HEK293 (cell line): ENCODE results near the gene STUM.

Experiments used
- GFI1B ChIP-seq: fragments of 450-650 bp; formaldehyde crosslinking; IDR thresholded peaks from 2 replicates; pipeline ENCODE4 v1.5.1; 2016; ENCODE audit warnings: missing biosample characterization, missing genetic modification characterization
- ZBTB1 ChIP-seq: fragments of 450-650 bp; formaldehyde crosslinking; IDR thresholded peaks from 2 replicates; pipeline ENCODE4 v1.5.1; 2016; ENCODE audit warnings: missing biosample characterization, missing genetic modification characterization
- ZNF184 ChIP-seq: fragments of 450-650 bp; IDR thresholded peaks from 2 replicates; pipeline ENCODE4 v1.5.1; 2018; ENCODE audit warnings: missing biosample characterization, mild to moderate bottlenecking, missing genetic modification characterization
- ZNF324 ChIP-seq: fragments of 450-650 bp; formaldehyde crosslinking; IDR thresholded peaks from 2 replicates; pipeline ENCODE4 v1.5.1; 2016; ENCODE audit warnings: missing biosample characterization, missing genetic modification characterization
- ZNF510 ChIP-seq: fragments of 450-650 bp; formaldehyde crosslinking; IDR thresholded peaks from 2 replicates; pipeline ENCODE4 v1.5.1; 2018; ENCODE audit warnings: mild to moderate bottlenecking, missing genetic modification characterization, missing biosample characterization; ENCODE audit not compliant: insufficient replicate concordance
- ZNF558 ChIP-seq: fragments of 450-650 bp; formaldehyde crosslinking; IDR thresholded peaks from 2 replicates; pipeline ENCODE4 v1.5.1; 2016; ENCODE audit warnings: missing biosample characterization, missing genetic modification characterization
- ZNF768 ChIP-seq: fragments of 450-650 bp; formaldehyde crosslinking; IDR thresholded peaks from 2 replicates; pipeline ENCODE4 v1.5.1; 2018; ENCODE audit warnings: missing biosample characterization, mild to moderate bottlenecking, missing genetic modification characterization
- ZNF777 ChIP-seq: fragments of 450-650 bp; formaldehyde crosslinking; IDR thresholded peaks from 2 replicates; pipeline ENCODE4 v1.5.1; 2017; ENCODE audit warnings: missing biosample characterization, missing genetic modification characterization, borderline replicate concordance
- TF ChIP-seq, protein P1 (sequence below): fragments of 450-650 bp; formaldehyde crosslinking; IDR thresholded peaks from 2 replicates; pipeline ENCODE4 v1.5.1; 2016; ENCODE audit warnings: missing biosample characterization, missing genetic modification characterization
- TF ChIP-seq, protein P2 (sequence below): fragments of 450-650 bp; formaldehyde crosslinking; IDR thresholded peaks from 2 replicates; pipeline ENCODE4 v1.5.1; 2016; ENCODE audit warnings: missing biosample characterization, missing genetic modification characterization
- TF ChIP-seq, protein P3 (sequence below): fragments of 450-650 bp; formaldehyde crosslinking; IDR thresholded peaks from 2 replicates; pipeline ENCODE4 v1.5.1; 2016; ENCODE audit warnings: missing biosample characterization, missing genetic modification characterization
- TF ChIP-seq, protein P4 (sequence below): fragments of 450-650 bp; formaldehyde crosslinking; IDR thresholded peaks from 2 replicates; pipeline ENCODE4 v1.5.1; 2016; ENCODE audit warnings: missing biosample characterization, missing genetic modification characterization
- TF ChIP-seq, protein P5 (sequence below): fragments of 450-650 bp; formaldehyde crosslinking; IDR thresholded peaks from 2 replicates; pipeline ENCODE4 v1.5.1; 2017; ENCODE audit warnings: missing biosample characterization, missing genetic modification characterization

DNA sequence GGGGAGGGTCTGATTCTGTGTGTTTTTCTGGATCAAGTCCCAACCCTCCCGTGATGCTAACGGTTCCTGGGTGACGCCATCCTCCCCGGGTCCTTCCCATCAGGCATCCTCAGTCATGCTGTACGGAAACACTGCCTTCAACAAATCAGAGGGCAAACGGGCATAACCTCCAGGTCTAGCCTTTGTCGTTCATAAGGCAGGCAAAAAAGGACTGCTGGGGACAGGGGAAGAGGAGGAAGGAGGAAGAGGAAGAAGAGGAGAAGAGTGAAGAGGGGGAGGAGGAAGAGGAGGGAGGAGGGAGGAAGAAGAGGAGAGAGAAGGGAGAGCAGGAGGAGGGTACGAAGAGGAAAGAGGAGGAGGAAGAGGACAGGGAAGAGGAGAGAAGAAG lies 106.1 kb downstream of the STUM start:
- TF ChIP-seq, protein P1, sequence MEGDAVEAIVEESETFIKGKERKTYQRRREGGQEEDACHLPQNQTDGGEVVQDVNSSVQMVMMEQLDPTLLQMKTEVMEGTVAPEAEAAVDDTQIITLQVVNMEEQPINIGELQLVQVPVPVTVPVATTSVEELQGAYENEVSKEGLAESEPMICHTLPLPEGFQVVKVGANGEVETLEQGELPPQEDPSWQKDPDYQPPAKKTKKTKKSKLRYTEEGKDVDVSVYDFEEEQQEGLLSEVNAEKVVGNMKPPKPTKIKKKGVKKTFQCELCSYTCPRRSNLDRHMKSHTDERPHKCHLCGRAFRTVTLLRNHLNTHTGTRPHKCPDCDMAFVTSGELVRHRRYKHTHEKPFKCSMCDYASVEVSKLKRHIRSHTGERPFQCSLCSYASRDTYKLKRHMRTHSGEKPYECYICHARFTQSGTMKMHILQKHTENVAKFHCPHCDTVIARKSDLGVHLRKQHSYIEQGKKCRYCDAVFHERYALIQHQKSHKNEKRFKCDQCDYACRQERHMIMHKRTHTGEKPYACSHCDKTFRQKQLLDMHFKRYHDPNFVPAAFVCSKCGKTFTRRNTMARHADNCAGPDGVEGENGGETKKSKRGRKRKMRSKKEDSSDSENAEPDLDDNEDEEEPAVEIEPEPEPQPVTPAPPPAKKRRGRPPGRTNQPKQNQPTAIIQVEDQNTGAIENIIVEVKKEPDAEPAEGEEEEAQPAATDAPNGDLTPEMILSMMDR (tag by site-specific recombination) = no peak
- no peak for TF ChIP-seq ZNF558 (tag by site-specific recombination)
- TF ChIP-seq, protein P2, sequence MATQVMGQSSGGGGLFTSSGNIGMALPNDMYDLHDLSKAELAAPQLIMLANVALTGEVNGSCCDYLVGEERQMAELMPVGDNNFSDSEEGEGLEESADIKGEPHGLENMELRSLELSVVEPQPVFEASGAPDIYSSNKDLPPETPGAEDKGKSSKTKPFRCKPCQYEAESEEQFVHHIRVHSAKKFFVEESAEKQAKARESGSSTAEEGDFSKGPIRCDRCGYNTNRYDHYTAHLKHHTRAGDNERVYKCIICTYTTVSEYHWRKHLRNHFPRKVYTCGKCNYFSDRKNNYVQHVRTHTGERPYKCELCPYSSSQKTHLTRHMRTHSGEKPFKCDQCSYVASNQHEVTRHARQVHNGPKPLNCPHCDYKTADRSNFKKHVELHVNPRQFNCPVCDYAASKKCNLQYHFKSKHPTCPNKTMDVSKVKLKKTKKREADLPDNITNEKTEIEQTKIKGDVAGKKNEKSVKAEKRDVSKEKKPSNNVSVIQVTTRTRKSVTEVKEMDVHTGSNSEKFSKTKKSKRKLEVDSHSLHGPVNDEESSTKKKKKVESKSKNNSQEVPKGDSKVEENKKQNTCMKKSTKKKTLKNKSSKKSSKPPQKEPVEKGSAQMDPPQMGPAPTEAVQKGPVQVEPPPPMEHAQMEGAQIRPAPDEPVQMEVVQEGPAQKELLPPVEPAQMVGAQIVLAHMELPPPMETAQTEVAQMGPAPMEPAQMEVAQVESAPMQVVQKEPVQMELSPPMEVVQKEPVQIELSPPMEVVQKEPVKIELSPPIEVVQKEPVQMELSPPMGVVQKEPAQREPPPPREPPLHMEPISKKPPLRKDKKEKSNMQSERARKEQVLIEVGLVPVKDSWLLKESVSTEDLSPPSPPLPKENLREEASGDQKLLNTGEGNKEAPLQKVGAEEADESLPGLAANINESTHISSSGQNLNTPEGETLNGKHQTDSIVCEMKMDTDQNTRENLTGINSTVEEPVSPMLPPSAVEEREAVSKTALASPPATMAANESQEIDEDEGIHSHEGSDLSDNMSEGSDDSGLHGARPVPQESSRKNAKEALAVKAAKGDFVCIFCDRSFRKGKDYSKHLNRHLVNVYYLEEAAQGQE = no peak
- TF ChIP-seq GFI1B (tag by site-specific recombination) = no peak
- TF ChIP-seq ZBTB1 = no peak
- no peak for TF ChIP-seq ZNF510 (tag by site-specific recombination)
- no peak for TF ChIP-seq ZNF777 (tag by site-specific recombination)
- TF ChIP-seq ZNF324 (tag by site-specific recombination) = no peak
- no peak for TF ChIP-seq ZNF184 (tag by site-specific recombination)
- TF ChIP-seq, protein P3, sequence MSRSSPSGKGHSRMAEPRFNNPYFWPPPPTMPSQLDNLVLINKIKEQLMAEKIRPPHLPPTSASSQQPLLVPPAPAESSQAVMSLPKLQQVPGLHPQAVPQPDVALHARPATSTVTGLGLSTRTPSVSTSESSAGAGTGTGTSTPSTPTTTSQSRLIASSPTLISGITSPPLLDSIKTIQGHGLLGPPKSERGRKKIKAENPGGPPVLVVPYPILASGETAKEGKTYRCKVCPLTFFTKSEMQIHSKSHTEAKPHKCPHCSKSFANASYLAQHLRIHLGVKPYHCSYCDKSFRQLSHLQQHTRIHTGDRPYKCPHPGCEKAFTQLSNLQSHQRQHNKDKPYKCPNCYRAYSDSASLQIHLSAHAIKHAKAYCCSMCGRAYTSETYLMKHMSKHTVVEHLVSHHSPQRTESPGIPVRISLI (tag by site-specific recombination) = no peak
- TF ChIP-seq, protein P4, sequence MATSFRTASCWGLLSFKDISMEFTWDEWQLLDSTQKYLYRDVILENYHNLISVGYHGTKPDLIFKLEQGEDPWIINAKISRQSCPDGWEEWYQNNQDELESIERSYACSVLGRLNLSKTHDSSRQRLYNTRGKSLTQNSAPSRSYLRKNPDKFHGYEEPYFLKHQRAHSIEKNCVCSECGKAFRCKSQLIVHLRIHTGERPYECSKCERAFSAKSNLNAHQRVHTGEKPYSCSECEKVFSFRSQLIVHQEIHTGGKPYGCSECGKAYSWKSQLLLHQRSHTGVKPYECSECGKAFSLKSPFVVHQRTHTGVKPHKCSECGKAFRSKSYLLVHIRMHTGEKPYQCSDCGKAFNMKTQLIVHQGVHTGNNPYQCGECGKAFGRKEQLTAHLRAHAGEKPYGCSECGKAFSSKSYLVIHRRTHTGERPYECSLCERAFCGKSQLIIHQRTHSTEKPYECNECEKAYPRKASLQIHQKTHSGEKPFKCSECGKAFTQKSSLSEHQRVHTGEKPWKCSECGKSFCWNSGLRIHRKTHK (tag by site-specific recombination) = no peak
- TF ChIP-seq, protein P5, sequence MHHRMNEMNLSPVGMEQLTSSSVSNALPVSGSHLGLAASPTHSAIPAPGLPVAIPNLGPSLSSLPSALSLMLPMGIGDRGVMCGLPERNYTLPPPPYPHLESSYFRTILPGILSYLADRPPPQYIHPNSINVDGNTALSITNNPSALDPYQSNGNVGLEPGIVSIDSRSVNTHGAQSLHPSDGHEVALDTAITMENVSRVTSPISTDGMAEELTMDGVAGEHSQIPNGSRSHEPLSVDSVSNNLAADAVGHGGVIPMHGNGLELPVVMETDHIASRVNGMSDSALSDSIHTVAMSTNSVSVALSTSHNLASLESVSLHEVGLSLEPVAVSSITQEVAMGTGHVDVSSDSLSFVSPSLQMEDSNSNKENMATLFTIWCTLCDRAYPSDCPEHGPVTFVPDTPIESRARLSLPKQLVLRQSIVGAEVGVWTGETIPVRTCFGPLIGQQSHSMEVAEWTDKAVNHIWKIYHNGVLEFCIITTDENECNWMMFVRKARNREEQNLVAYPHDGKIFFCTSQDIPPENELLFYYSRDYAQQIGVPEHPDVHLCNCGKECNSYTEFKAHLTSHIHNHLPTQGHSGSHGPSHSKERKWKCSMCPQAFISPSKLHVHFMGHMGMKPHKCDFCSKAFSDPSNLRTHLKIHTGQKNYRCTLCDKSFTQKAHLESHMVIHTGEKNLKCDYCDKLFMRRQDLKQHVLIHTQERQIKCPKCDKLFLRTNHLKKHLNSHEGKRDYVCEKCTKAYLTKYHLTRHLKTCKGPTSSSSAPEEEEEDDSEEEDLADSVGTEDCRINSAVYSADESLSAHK = no peak
- TF ChIP-seq ZNF768 (tag by site-specific recombination) = no peak
